WTC11 (cell line): ENCODE results near the gene BNIPL. TPM values are rescaled to one million over a fixed set of nuclear protein-coding genes. Genes with fewer than 3 reads are reported as not detected.

Experiments
- ATAC-seq: fragments of 200-7000 bp; cut with Tn5 transposase; 2 replicates; pipeline ENCODE4 v1.10.0; 2021; ENCODE audit warnings: mild to moderate bottlenecking, moderate library complexity
- CTCF ChIA-PET: fragments of 300-600 bp; sonication (Branson Sonifier 250); formaldehyde crosslinking; loops from one replicate; lab custom pipeline; 2021; ENCODE audit warnings: antibody characterized with exemption; lab: Charles Lee
- POLR2A ChIA-PET: fragments of 350-600 bp; sonication (Branson Sonifier 250); formaldehyde crosslinking; loops from one replicate; lab custom pipeline; 2021; ENCODE audit warnings: antibody characterized with exemption; lab: Charles Lee
- DNase-seq: peaks from one replicate; pipeline ENCODE4 v3.0.0; 2021; ENCODE audit warnings: low spot score
- H3K27ac Mint-ChIP-seq: 2 replicates; pipeline ENCODE4 v1.8.0; 2021; ENCODE audit warnings: mixed read lengths
- H3K27me3 Mint-ChIP-seq: 2 replicates; pipeline ENCODE4 v1.8.0; 2021; ENCODE audit warnings: low read depth, mild to moderate bottlenecking, moderate library complexity, mixed read lengths
- H3K36me3 Mint-ChIP-seq: 2 replicates; pipeline ENCODE4 v1.8.0; 2021; ENCODE audit warnings: mixed read lengths
- H3K4me1 Mint-ChIP-seq: 2 replicates; pipeline ENCODE4 v1.8.0; 2022; ENCODE audit warnings: mixed read lengths
- H3K4me3 Mint-ChIP-seq: 2 replicates; pipeline ENCODE4 v1.8.0; 2021; ENCODE audit warnings: mild to moderate bottlenecking, moderate library complexity, mixed read lengths
- H3K9me3 Mint-ChIP-seq: 2 replicates; pipeline ENCODE4 v1.8.0; 2021; ENCODE audit warnings: mixed read lengths
- ARID4B ChIP-seq: sonication (generic); formaldehyde crosslinking; IDR thresholded peaks from 2 replicates; pipeline ENCODE4 v1.8.0; 2023; ENCODE audit warnings: missing genetic modification reagents, mild to moderate bottlenecking, borderline replicate concordance
- CBFB ChIP-seq: sonication (generic); formaldehyde crosslinking; IDR thresholded peaks from 2 replicates; pipeline ENCODE4 v1.8.1; 2022; ENCODE audit warnings: mild to moderate bottlenecking, low read depth, missing genetic modification reagents
- CREB1 ChIP-seq: sonication (generic); formaldehyde crosslinking; IDR thresholded peaks from 2 replicates; pipeline ENCODE4 v1.8.0; 2023; ENCODE audit warnings: mild to moderate bottlenecking, missing genetic modification reagents
- CREM ChIP-seq: sonication (generic); formaldehyde crosslinking; IDR thresholded peaks from 2 replicates; pipeline ENCODE4 v1.8.1; 2022; ENCODE audit warnings: mild to moderate bottlenecking, missing genetic modification reagents, moderate library complexity
- EMX1 ChIP-seq: fragments of 250-450 bp; sonication (Bioruptor Pico); IDR thresholded peaks from 2 replicates; pipeline ENCODE4 v1.8.0; 2021; ENCODE audit warnings: mild to moderate bottlenecking
- FOXK1 ChIP-seq: sonication (generic); formaldehyde crosslinking; IDR thresholded peaks from 2 replicates; pipeline ENCODE4 v1.8.0; 2022; ENCODE audit warnings: mild to moderate bottlenecking, moderate library complexity, missing genetic modification reagents
- FOXP1 ChIP-seq: sonication (generic); formaldehyde crosslinking; IDR thresholded peaks from 2 replicates; pipeline ENCODE4 v1.8.0; 2022; ENCODE audit warnings: missing genetic modification reagents, mild to moderate bottlenecking, moderate library complexity, borderline replicate concordance
- NFATC4 ChIP-seq: fragments of 250-450 bp; sonication (Bioruptor Pico); IDR thresholded peaks from 2 replicates; pipeline ENCODE4 v1.9.0; 2021; ENCODE audit warnings: mild to moderate bottlenecking
- NFYB ChIP-seq: sonication (generic); formaldehyde crosslinking; conservative IDR thresholded peaks from 2 replicates; pipeline ENCODE4 v1.8.0; 2022; ENCODE audit warnings: low read depth, missing genetic modification reagents
- RORB ChIP-seq: fragments of 250-450 bp; sonication (Bioruptor Pico); IDR thresholded peaks from 2 replicates; pipeline ENCODE4 v1.9.0; 2021; ENCODE audit warnings: mild to moderate bottlenecking
- SOX15 ChIP-seq: fragments of 250-450 bp; sonication (Bioruptor Pico); IDR thresholded peaks from 2 replicates; pipeline ENCODE4 v1.9.0; 2021; ENCODE audit warnings: mild to moderate bottlenecking
- SP1 ChIP-seq: sonication (generic); formaldehyde crosslinking; conservative IDR thresholded peaks from 2 replicates; pipeline ENCODE4 v1.8.1; 2022; ENCODE audit warnings: missing genetic modification reagents
- TEAD1 ChIP-seq: sonication (generic); formaldehyde crosslinking; IDR thresholded peaks from 2 replicates; pipeline ENCODE4 v1.8.0; 2022; ENCODE audit warnings: mild to moderate bottlenecking, missing genetic modification reagents
- TEAD4 ChIP-seq: sonication (generic); formaldehyde crosslinking; IDR thresholded peaks from 2 replicates; pipeline ENCODE4 v1.8.0; 2022; ENCODE audit warnings: mild to moderate bottlenecking, missing genetic modification reagents
- TP53 ChIP-seq: sonication (generic); formaldehyde crosslinking; IDR thresholded peaks from 2 replicates; pipeline ENCODE4 v1.8.1; 2023; ENCODE audit warnings: mild to moderate bottlenecking, missing genetic modification reagents
- ZNF121 ChIP-seq: sonication (generic); formaldehyde crosslinking; IDR thresholded peaks from 2 replicates; pipeline ENCODE4 v1.8.0; 2023; ENCODE audit warnings: missing genetic modification reagents
- ZNF317 ChIP-seq: sonication (generic); formaldehyde crosslinking; IDR thresholded peaks from 2 replicates; pipeline ENCODE4 v1.8.1; 2023; ENCODE audit warnings: low read depth, mild to moderate bottlenecking, moderate library complexity, missing genetic modification reagents, borderline replicate concordance
- ZNF423 ChIP-seq: fragments of 250-450 bp; sonication (Bioruptor Pico); IDR thresholded peaks from 2 replicates; pipeline ENCODE4 v2.1.2; 2022; ENCODE audit warnings: mild to moderate bottlenecking, moderate library complexity
- total RNA-seq: library from RNA; stranded (reverse); gene quantifications from 3 replicates; pipeline ENCODE4 v1.2.3, GENCODE V29; 2021
- TF ChIP-seq, protein P1 (sequence below): sonication (generic); formaldehyde crosslinking; IDR thresholded peaks from 2 replicates; pipeline ENCODE4 v1.8.0; 2023; ENCODE audit warnings: missing genetic modification reagents

The BNIPL gene
- total RNA-seq, 1 experiment from 2014 or later: 3.8 TPM

- no peak for TF ChIP-seq NFATC4 (CRISPR knock-in tag)
- peak; percentile 25; the same call in 1 of the 2 replicates for TF ChIP-seq FOXP1 (CRISPR knock-in tag)
- 0 out of 2 replicates have a peak, but pooled peaks have one; percentile 34 for TF ChIP-seq ZNF317 (CRISPR knock-in tag)
- H3K9me3 Mint-ChIP-seq: no peaks in the 10 kb centered on the region
- H3K36me3 Mint-ChIP-seq: no peaks in the 10 kb centered on the region
- POLR2A ChIA-PET: interaction anchor here (0.5 to 2.6 kb wide), 14 partner anchors 9 to 1067 kb away, joined by 3 to 14 read pairs (median 3); partner anchors contain the start of genes ANXA9, C1orf56, GABPB2 and GOLPH3L
- H3K4me1 Mint-ChIP-seq: peaks cover 38% of the 10 kb centered on the region
- H3K27ac Mint-ChIP-seq: peak within 1 kb of the TSS; percentile 99
- no peaks in the 10 kb centered on the region for H3K27me3 Mint-ChIP-seq
- ATAC-seq (peak; percentile 89), DNase-seq (peak; percentile 73)
- CTCF ChIA-PET: interaction anchor here (0.6 to 4.4 kb wide), 33 partner anchors 8 to 750 kb away, joined by 3 to 74 read pairs (median 4); partner anchors contain the start of genes ANXA9, BNIPL, C1orf56 and CDC42SE1
- peak within 1 kb of the TSS; percentile 94 for H3K4me3 Mint-ChIP-seq
Measured at GRCh38 chr1:151006327-151007052, 29.9 kb upstream of the BNIPL start, which contains the start of gene MINDY1. TSS of gene MINDY1 (minus strand) at chr1:151006902. CDS start at chr1:151002617, 4,285 bp downstream.

GRCh38 chr1:151007853-151008243 is 28.5 kb upstream of the BNIPL start:
- no peak for DNase-seq
- CTCF ChIA-PET: interaction anchor here (1.0 kb wide), 1 partner anchor 17 kb away, joined by 4 read pairs; no protein-coding TSS in a partner anchor

GRCh38 chr1:151008244-151009205 is 27.9 kb upstream of the BNIPL start, which contains the start of gene PRUNE1:
TSS of gene PRUNE1 (plus strand) at chr1:151008449. CDS start at chr1:151008633, 184 bp downstream.
- Mint-ChIP-seq H3K4me3 (peak within 1 kb of the TSS; percentile 94), H3K27me3 (no peaks in the 10 kb centered on the region)
- TF ChIP-seq RORB (CRISPR knock-in tag) (no peak), CREB1 (CRISPR knock-in tag) (no peak), ZNF317 (CRISPR knock-in tag) (no peak), TEAD4 (CRISPR knock-in tag) (no peak), FOXK1 (CRISPR knock-in tag) (no peak; the same call in 1 of the 2 replicates), SP1 (CRISPR knock-in tag) (peak; percentile 99), CBFB (CRISPR knock-in tag) (no peak), EMX1 (no peak), SOX15 (CRISPR knock-in tag) (no peak), ZNF121 (CRISPR knock-in tag) (no peak), NFATC4 (CRISPR knock-in tag) (no peak), TEAD1 (CRISPR knock-in tag) (no peak), TP53 (CRISPR knock-in tag) (no peak), NFYB (no peak), CREM (CRISPR knock-in tag) (peak; percentile 88), ZNF423 (CRISPR knock-in tag) (no peak)
- TF ChIP-seq, protein P1, sequence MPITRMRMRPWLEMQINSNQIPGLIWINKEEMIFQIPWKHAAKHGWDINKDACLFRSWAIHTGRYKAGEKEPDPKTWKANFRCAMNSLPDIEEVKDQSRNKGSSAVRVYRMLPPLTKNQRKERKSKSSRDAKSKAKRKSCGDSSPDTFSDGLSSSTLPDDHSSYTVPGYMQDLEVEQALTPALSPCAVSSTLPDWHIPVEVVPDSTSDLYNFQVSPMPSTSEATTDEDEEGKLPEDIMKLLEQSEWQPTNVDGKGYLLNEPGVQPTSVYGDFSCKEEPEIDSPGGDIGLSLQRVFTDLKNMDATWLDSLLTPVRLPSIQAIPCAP: peak; percentile 47; the same call in 1 of the 2 replicates

More at GRCh38 chr1:151007853-151008243, 28.5 kb upstream of the BNIPL start:
- Mint-ChIP-seq H3K9me3 (no peaks in the 10 kb centered on the region), H3K4me3 (peak overlapping the region; percentile 94), H3K27ac (peak overlapping the region; percentile 99), H3K27me3 (no peaks in the 10 kb centered on the region), H3K36me3 (no peaks in the 10 kb centered on the region), H3K4me1 (peaks cover 38% of the 10 kb centered on the region)
- no peak for TF ChIP-seq ARID4B (CRISPR knock-in tag)
- POLR2A ChIA-PET: no interaction called here
- ATAC-seq: no peak

More at GRCh38 chr1:151008244-151009205, 27.9 kb upstream of the BNIPL start, which contains the start of gene PRUNE1:
- Mint-ChIP-seq H3K4me1 (peaks cover 38% of the 10 kb centered on the region), H3K36me3 (no peaks in the 10 kb centered on the region), H3K27ac (peak within 1 kb of the TSS; percentile 99), H3K9me3 (no peaks in the 10 kb centered on the region)
- ATAC-seq: peak; percentile 76
- CTCF ChIA-PET: interaction anchor here (0.6 to 1.0 kb wide), 2 partner anchors 16 to 40 kb away, joined by 3 to 4 read pairs; no protein-coding TSS in a partner anchor
- peak; percentile 97 for DNase-seq
- POLR2A ChIA-PET: no interaction called here
